ENCODE data around the gene TAAR8.

- TF ChIP-seq, protein P1, sequence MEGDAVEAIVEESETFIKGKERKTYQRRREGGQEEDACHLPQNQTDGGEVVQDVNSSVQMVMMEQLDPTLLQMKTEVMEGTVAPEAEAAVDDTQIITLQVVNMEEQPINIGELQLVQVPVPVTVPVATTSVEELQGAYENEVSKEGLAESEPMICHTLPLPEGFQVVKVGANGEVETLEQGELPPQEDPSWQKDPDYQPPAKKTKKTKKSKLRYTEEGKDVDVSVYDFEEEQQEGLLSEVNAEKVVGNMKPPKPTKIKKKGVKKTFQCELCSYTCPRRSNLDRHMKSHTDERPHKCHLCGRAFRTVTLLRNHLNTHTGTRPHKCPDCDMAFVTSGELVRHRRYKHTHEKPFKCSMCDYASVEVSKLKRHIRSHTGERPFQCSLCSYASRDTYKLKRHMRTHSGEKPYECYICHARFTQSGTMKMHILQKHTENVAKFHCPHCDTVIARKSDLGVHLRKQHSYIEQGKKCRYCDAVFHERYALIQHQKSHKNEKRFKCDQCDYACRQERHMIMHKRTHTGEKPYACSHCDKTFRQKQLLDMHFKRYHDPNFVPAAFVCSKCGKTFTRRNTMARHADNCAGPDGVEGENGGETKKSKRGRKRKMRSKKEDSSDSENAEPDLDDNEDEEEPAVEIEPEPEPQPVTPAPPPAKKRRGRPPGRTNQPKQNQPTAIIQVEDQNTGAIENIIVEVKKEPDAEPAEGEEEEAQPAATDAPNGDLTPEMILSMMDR (conservative IDR thresholded peaks at IDR 0.05), result no peak
- TF ChIP-seq EZH2 (IDR thresholded peaks at IDR 0.05; ENCODE audit: low read depth), result no peak
Measured at GRCh38 chr6:132571774-132572173, 19.3 kb downstream of the TAAR8 start.
